ENCODE measurements around the gene VCAM1. TPM values are rescaled to one million over a fixed set of nuclear protein-coding genes. Genes with fewer than 3 reads are reported as not detected.

Gene VCAM1
- total RNA-seq, 1 donor from 2014 or later = 9.8 TPM

- H3K27me3 ChIP-seq = no peaks in the 10 kb centered on the region
- H3K27ac ChIP-seq = no peak overlapping the region
- TF ChIP-seq, protein P1, sequence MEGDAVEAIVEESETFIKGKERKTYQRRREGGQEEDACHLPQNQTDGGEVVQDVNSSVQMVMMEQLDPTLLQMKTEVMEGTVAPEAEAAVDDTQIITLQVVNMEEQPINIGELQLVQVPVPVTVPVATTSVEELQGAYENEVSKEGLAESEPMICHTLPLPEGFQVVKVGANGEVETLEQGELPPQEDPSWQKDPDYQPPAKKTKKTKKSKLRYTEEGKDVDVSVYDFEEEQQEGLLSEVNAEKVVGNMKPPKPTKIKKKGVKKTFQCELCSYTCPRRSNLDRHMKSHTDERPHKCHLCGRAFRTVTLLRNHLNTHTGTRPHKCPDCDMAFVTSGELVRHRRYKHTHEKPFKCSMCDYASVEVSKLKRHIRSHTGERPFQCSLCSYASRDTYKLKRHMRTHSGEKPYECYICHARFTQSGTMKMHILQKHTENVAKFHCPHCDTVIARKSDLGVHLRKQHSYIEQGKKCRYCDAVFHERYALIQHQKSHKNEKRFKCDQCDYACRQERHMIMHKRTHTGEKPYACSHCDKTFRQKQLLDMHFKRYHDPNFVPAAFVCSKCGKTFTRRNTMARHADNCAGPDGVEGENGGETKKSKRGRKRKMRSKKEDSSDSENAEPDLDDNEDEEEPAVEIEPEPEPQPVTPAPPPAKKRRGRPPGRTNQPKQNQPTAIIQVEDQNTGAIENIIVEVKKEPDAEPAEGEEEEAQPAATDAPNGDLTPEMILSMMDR (IDR thresholded peaks at IDR 0.05) = no peak
- H3K9me3 ChIP-seq = no peaks in the 10 kb centered on the region
- H3K4me1 ChIP-seq = no peaks in the 10 kb centered on the region
- no peak for DNase-seq (ENCODE audit: low spot score in 2 of 2)
- intact Hi-C loops (cut with DNase I) = no loop called here
- H3K4me3 ChIP-seq = no peak overlapping the region
- H3K36me3 ChIP-seq = no peaks in the 10 kb centered on the region
These were observed 33.2 kb downstream of the VCAM1 start for GRCh38 chr1:100752791-100753190.

- no peaks in the 10 kb centered on the region for H3K9me3 ChIP-seq
- H3K4me1 ChIP-seq = no peaks in the 10 kb centered on the region
- no peak overlapping the region for H3K27ac ChIP-seq
- no peaks in the 10 kb centered on the region for H3K36me3 ChIP-seq
- DNase-seq (ENCODE audit: low spot score in 2 of 2) = no peak
- intact Hi-C loops (cut with DNase I) = no loop called here
- no peak overlapping the region for H3K4me3 ChIP-seq
- no peaks in the 10 kb centered on the region for H3K27me3 ChIP-seq
- TF ChIP-seq, protein P1 (IDR thresholded peaks at IDR 0.05) = no peak
These were observed 38.4 kb downstream of the VCAM1 start for GRCh38 chr1:100757946-100758345.

DNA sequence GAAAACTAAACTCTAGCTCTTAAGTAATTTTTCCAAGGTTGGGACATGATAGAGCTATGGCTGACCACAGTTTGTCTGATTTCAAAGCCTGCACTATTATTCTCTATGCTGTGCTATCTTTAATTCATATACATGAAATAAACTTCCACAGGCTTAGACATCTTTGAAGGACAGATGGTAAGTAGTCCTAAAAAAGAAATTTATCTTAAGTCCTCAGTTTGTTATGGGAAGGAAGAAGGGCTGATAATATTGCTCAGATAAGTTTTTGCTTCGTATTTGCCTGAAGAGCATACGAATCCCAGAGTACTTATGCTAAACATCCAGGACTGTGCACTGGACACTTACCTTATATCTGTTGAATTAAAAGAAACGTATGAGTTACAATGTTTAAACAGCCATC lies 39.6 kb downstream of the VCAM1 start:
- H3K4me3 ChIP-seq = no peak overlapping the region
- no peaks in the 10 kb centered on the region for H3K9me3 ChIP-seq
- H3K4me1 ChIP-seq = no peaks in the 10 kb centered on the region
- no peaks in the 10 kb centered on the region for H3K36me3 ChIP-seq
- TF ChIP-seq, protein P1 (IDR thresholded peaks at IDR 0.05) = no peak
- DNase-seq (ENCODE audit: low spot score in 2 of 2) = no peak
- no peak overlapping the region for H3K27ac ChIP-seq
- no peaks in the 10 kb centered on the region for H3K27me3 ChIP-seq
- intact Hi-C loops (cut with DNase I) = no loop called here

- DNase-seq (ENCODE audit: low spot score in 2 of 2) = no peak
- Histone ChIP-seq H3K27ac (no peak overlapping the region), H3K9me3 (no peaks in the 10 kb centered on the region), H3K27me3 (no peaks in the 10 kb centered on the region), H3K36me3 (no peaks in the 10 kb centered on the region), H3K4me1 (no peaks in the 10 kb centered on the region), H3K4me3 (no peak overlapping the region)
- TF ChIP-seq, protein P1 (IDR thresholded peaks at IDR 0.05) = no peak
- intact Hi-C loops (cut with DNase I) = loop anchor here (5.0 kb wide), 1 partner anchor 38 kb away; no protein-coding TSS in a partner anchor
These were observed 41.0 kb downstream of the VCAM1 start for GRCh38 chr1:100760511-100760910.

- intact Hi-C loops (cut with DNase I) = loop anchor here (5.0 kb wide), 1 partner anchor 40 kb away; no protein-coding TSS in a partner anchor
- Histone ChIP-seq H3K9me3 (no peaks in the 10 kb centered on the region), H3K27ac (no peak overlapping the region), H3K4me3 (no peak overlapping the region), H3K4me1 (no peaks in the 10 kb centered on the region), H3K27me3 (no peaks in the 10 kb centered on the region), H3K36me3 (no peaks in the 10 kb centered on the region)
- DNase-seq (ENCODE audit: low spot score in 2 of 2) = no peak
- TF ChIP-seq, protein P1 (IDR thresholded peaks at IDR 0.05) = no peak
These were observed 42.9 kb downstream of the VCAM1 start for GRCh38 chr1:100762461-100762860.

Measured in ascending aorta (tissue), 2 donors.